ENCODE data around the gene EPDR1. TPM values are rescaled to one million over a fixed set of nuclear protein-coding genes. Genes with fewer than 3 reads are reported as not detected.

Gene EPDR1
- total RNA-seq, result 2.0 and 2.4 TPM in 2 replicates

- peak in 1 of 2 donors; percentile 22 for DNase-seq (ENCODE audit: low read depth in 2 of 2)
These were observed at the start of gene EPDR1 for GRCh38 chr7:37920305-37920848. EPDR1 (plus strand) TSS chr7:37920640; CDS start chr7:37920940, 300 bp downstream.

GRCh38 chr7:37882086-37882485 is 38.4 kb upstream of the EPDR1 start:
- no peak for DNase-seq (ENCODE audit: low read depth in 2 of 2)

GRCh38 chr7:37893359-37893758 is 27.1 kb upstream of the EPDR1 start:
- no peak for DNase-seq (ENCODE audit: low read depth in 2 of 2)

- DNase-seq (ENCODE audit: low read depth in 2 of 2), result no peak
These were observed 25.8 kb upstream of the EPDR1 start for GRCh38 chr7:37894671-37895070.

- DNase-seq (ENCODE audit: low read depth in 2 of 2), result no peak
These were observed 20.7 kb upstream of the EPDR1 start for GRCh38 chr7:37899712-37900247.

- peak; percentile 31 to 70 for DNase-seq (ENCODE audit: low read depth in 2 of 2)
These were observed 19.1 kb upstream of the EPDR1 start for GRCh38 chr7:37901236-37901827.

- DNase-seq (ENCODE audit: low read depth in 2 of 2), result peak in 1 of 2 donors; percentile 61
These were observed 18.4 kb upstream of the EPDR1 start for GRCh38 chr7:37901890-37902524.

- peak in 1 of 2 donors; percentile 25 for DNase-seq (ENCODE audit: low read depth in 2 of 2)
These were observed 12.1 kb upstream of the EPDR1 start for GRCh38 chr7:37908221-37908788.

- DNase-seq (ENCODE audit: low read depth in 2 of 2), result no peak
These were observed 7.7 kb upstream of the EPDR1 start for GRCh38 chr7:37912756-37913155.

- peak in 1 of 2 donors; percentile 45 for DNase-seq (ENCODE audit: low read depth in 2 of 2)
These were observed 5.0 kb upstream of the EPDR1 start for GRCh38 chr7:37915438-37915837.

GRCh38 chr7:37916017-37916672 is 4.3 kb upstream of the EPDR1 start:
- DNase-seq (ENCODE audit: low read depth in 2 of 2), result peak in 1 of 2 donors; percentile 20

- DNase-seq (ENCODE audit: low read depth in 2 of 2), result peak; percentile 36 to 67
These were observed 3.5 kb upstream of the EPDR1 start, which contains the start of gene SFRP4 for GRCh38 chr7:37916673-37917660. SFRP4 (minus strand) TSS chr7:37916817; CDS start chr7:37916537, 280 bp downstream.

- DNase-seq (ENCODE audit: low read depth in 2 of 2), result no peak
These were observed 1.9 kb upstream of the EPDR1 start for GRCh38 chr7:37918526-37918925.

GRCh38 chr7:37920849-37921805 is 687 bp downstream of the EPDR1 start:
- peak in 1 of 2 donors; percentile 14 for DNase-seq (ENCODE audit: low read depth in 2 of 2)

- DNase-seq (ENCODE audit: low read depth in 2 of 2), result no peak
These were observed 1.4 kb downstream of the EPDR1 start for GRCh38 chr7:37921876-37922275.

- no peak for DNase-seq (ENCODE audit: low read depth in 2 of 2)
These were observed 3.6 kb downstream of the EPDR1 start for GRCh38 chr7:37923996-37924395.

- DNase-seq (ENCODE audit: low read depth in 2 of 2), result no peak
These were observed 4.1 kb downstream of the EPDR1 start for GRCh38 chr7:37924491-37925041.

- DNase-seq (ENCODE audit: low read depth in 2 of 2), result no peak
These were observed 5.2 kb downstream of the EPDR1 start for GRCh38 chr7:37925620-37926019.
